ENCODE data around the gene MAOB.

Gene MAOB

GRCh38 chrX:43865791-43866190, 16.5 kb downstream of the MAOB start:
- no peak overlapping the region for H3K4me3 ChIP-seq (ENCODE audit: low read depth, low read length)
- no peaks in the 10 kb centered on the region for H3K9me3 ChIP-seq (ENCODE audit: control insufficient read depth, low read length)
- H3K9ac ChIP-seq = no peak overlapping the region
- no peak overlapping the region for H3K4me2 ChIP-seq (ENCODE audit: low read length)
- no peak overlapping the region for H3K27ac ChIP-seq
- no peaks in the 10 kb centered on the region for H3K27me3 ChIP-seq (ENCODE audit: control insufficient read depth, insufficient read depth, low read length)
- H3K36me3 ChIP-seq (ENCODE audit: control insufficient read depth, insufficient read depth, low read length) = no peaks in the 10 kb centered on the region
- TF ChIP-seq CTCF (IDR thresholded peaks at IDR 0.05) = no peak
- H3K79me2 ChIP-seq = no peaks in the 10 kb centered on the region
- H2AFZ ChIP-seq = no peak overlapping the region
- peaks cover under 1% of the 10 kb centered on the region for H3K4me1 ChIP-seq

GRCh38 chrX:43862434-43862833, 19.8 kb downstream of the MAOB start:
- no peak overlapping the region for H3K4me3 ChIP-seq (ENCODE audit: low read depth, low read length)
- H3K27ac ChIP-seq = no peak overlapping the region
- no peak for TF ChIP-seq CTCF (IDR thresholded peaks at IDR 0.05)

GRCh38 chrX:43861750-43862149, 20.5 kb downstream of the MAOB start:
- Histone ChIP-seq H3K36me3 (ENCODE audit: control insufficient read depth, insufficient read depth, low read length) (no peaks in the 10 kb centered on the region), H3K9me3 (ENCODE audit: control insufficient read depth, low read length) (no peaks in the 10 kb centered on the region), H3K4me3 (ENCODE audit: low read depth, low read length) (no peak overlapping the region), H3K27ac (no peak overlapping the region), H3K27me3 (ENCODE audit: control insufficient read depth, insufficient read depth, low read length) (no peaks in the 10 kb centered on the region), H2AFZ (no peak overlapping the region), H3K9ac (no peak overlapping the region), H3K4me2 (ENCODE audit: low read length) (no peak overlapping the region), H3K4me1 (peaks cover 2% of the 10 kb centered on the region), H3K79me2 (no peaks in the 10 kb centered on the region)
- no peak for TF ChIP-seq CTCF (IDR thresholded peaks at IDR 0.05)

More at GRCh38 chrX:43862434-43862833, 19.8 kb downstream of the MAOB start:
- Histone ChIP-seq H3K9ac (no peak overlapping the region), H3K27me3 (ENCODE audit: control insufficient read depth, insufficient read depth, low read length) (no peaks in the 10 kb centered on the region), H3K9me3 (ENCODE audit: control insufficient read depth, low read length) (no peaks in the 10 kb centered on the region), H3K79me2 (no peaks in the 10 kb centered on the region), H2AFZ (no peak overlapping the region), H3K4me1 (peaks cover 2% of the 10 kb centered on the region), H3K36me3 (ENCODE audit: control insufficient read depth, insufficient read depth, low read length) (no peaks in the 10 kb centered on the region), H3K4me2 (ENCODE audit: low read length) (no peak overlapping the region)

- TF ChIP-seq CTCF (IDR thresholded peaks at IDR 0.05) = no peak
- H3K4me2 ChIP-seq (ENCODE audit: low read length) = no peak overlapping the region
- H3K9me3 ChIP-seq (ENCODE audit: control insufficient read depth, low read length) = no peaks in the 10 kb centered on the region
- H3K79me2 ChIP-seq = no peaks in the 10 kb centered on the region
- no peak overlapping the region for H3K9ac ChIP-seq
- H3K4me1 ChIP-seq = peaks cover 2% of the 10 kb centered on the region
- H3K4me3 ChIP-seq (ENCODE audit: low read depth, low read length) = no peak overlapping the region
- no peaks in the 10 kb centered on the region for H3K27me3 ChIP-seq (ENCODE audit: control insufficient read depth, insufficient read depth, low read length)
- H2AFZ ChIP-seq = no peak overlapping the region
- H3K36me3 ChIP-seq (ENCODE audit: control insufficient read depth, insufficient read depth, low read length) = no peaks in the 10 kb centered on the region
- no peak overlapping the region for H3K27ac ChIP-seq
Measured at GRCh38 chrX:43860646-43861370, 21.4 kb downstream of the MAOB start.
